HG03575 (cell line): ENCODE data around the gene SGCD.
"Not testable (repeated sequence)": the region's sequence is repeated elsewhere in the genome, so short reads cannot be mapped to it uniquely, and the experiment has no call there.

Source experiments
- ATAC-seq: cut with Tn5 transposase; IDR thresholded peaks from one replicate; pipeline ENCODE4 v1.9.1; 2021; ENCODE audit not compliant: unreplicated experiment, insufficient number of reproducible peaks, low FRiP score; ENCODE audit errors: extremely low read depth

The SGCD gene

DNA sequence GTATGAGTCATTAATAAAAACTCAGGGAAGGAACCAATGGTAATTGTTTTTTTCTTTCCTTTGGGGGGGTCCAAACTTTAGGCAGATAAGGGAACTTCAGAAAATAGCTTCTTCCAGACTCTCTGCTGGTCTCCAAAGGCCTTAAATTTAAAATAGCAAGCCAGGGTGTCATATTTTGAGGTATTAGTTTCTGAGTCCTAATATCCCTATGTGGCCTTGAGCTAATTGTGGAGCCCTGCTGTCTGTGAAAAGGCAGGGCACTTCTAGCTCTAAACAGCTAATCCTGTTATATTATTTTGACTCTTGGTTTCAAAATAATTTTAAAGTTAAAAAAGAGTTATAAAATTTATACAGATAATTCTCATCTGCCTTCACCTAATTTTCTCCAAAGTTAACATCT lies 327.5 kb downstream of the SGCD start:
- no peak for ATAC-seq

DNA sequence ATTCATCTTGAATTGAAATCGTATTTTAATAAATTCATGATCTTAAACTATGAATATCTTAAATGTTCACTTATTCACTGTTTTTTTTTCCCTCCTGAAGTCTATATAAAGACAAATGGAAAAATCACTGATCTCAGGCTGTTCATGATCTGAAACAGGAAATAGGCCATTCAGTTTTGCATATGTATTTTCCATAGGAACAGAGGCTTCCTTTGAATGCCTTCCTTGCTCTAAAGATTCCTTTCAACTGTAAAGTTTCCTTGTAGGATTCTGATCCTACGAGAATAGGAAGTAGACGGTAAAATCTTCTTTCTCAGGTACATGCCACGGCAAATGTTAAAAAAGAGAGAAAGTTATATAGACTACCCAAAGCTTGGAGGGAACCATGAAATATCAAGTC lies 328.8 kb downstream of the SGCD start:
- ATAC-seq, result no peak

DNA sequence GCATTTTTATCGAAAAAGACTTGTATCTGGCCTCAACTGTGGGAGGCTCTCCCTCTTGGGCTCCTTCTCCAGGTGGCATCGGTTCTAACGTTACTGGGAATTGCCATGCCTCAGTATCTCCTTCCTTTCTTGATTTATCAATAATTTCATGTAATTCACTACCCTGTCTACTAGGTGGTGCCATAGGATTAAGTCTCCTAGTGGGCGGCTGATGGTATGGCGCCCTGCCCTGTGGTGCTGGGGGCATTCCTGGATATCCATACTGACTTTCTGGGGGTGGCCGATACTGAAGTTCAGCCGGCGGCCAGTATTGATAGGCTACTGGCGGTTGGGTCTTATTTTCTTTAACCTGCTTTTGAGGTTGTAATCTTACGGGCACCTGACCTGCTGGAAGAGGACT lies 337.9 kb downstream of the SGCD start:
- ATAC-seq, result not testable (repeated sequence)

DNA sequence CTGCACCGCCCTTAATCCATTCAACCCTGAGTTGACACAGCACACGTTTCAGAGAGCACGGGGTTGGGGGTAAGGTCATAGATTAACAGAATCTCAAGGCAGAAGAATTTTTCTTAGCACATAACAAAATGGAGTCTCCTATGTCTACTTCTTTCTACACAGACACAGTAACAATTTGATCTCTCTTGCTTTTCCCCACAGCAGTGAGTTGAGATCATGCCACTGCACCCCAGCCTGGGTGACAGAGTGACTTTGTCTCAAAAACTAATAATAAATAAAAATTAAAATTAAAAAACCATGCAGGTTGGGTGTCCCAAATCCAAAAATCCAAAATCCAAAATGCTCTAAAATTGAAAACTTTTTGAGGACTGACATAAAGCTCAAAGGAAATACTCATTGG lies 339.7 kb downstream of the SGCD start:
- not testable (repeated sequence) for ATAC-seq

DNA sequence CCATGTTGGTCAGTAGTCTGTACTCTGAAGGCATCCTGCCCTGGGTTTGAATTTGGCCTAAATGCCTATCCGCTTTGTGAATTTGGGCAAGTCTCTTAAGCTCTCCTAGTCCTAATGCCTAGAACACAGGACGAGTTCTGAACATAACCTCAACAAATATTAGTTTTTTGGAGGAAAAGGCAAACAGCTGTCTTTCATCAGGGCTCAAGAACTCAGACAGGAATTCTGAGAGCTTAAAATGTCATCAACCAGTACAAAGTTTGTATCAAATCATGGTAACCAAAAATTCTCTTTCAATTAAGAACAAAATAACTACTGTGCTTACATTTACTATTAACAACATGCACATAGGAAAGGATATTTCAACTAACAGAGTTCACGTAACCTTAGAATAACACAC lies 340.7 kb downstream of the SGCD start:
- ATAC-seq, result no peak

DNA sequence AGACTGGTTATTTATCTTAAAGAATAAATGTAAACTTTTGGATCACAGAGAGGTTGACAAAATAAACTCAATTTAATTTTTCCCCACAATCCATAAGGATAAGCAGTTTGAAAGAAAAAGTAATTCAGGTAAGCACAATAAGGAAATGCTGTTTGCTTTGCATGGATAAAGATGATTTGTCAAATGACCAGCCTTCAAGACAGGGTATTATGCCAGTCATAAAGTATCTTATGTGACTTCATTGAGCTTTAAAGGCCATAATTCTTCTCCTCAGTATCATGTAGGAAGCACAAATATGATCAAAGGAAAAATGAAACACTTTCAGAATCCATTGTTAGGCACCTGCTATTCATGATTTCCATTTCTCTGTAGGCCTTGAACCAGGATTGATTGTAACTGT lies 342.5 kb downstream of the SGCD start:
- ATAC-seq, result no peak

DNA sequence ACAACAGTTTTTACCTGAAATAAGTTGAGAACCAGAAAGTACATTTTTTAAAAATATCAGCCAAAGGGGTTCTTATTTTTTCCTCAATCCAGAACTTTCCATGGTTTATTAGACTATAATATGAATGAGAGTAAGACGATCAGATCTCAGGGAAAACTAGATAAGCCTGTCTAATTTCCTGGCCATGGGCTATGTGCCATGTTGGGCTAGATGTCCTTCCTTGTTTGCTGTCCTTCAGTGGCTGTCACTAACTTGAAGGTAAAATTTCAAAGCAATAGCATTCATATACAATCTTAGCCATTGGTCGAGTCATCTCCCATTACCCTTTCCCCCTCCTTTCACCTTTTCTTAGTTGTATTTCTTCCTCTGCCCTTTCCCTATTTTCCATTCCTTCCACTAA lies 343.7 kb downstream of the SGCD start:
- no peak for ATAC-seq

DNA sequence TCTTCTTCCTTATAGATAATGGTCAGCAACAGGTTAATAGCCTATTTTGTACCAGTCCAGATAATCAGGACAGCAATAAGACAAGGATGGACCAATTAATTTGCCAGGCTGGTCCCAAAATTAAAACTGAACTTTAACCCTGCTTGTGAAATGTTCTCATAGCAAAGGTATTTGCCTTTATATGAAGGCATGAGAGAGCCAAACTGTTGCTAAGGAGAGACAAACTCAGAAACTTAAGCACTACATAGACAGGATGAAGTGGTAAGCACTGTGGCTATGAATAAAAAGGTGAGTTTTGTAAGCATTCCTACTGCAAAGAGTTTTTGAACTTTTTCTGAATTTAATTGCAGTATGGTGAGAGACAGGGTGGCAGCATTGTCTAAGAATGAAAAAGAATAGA lies 348.4 kb downstream of the SGCD start:
- no peak for ATAC-seq

DNA sequence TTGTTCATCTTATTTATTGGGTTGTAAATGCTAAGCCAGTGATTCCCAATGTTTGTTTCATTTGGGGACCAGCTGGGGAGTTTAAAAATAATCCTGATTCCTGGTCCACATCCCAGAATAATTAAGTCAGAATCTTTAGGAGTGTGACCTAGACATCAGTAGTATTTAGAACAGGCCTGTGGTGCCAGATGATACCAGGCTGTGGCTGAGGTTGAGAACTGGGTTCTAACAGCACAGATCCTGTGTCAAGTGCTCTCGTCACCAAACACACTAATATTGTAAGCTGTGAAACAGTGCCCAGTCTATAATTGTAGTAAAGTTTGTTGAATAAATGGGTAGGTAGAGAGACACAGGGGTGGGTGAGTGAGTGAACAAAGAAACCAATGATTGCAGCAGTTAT lies 351.0 kb downstream of the SGCD start:
- ATAC-seq, result no peak

DNA sequence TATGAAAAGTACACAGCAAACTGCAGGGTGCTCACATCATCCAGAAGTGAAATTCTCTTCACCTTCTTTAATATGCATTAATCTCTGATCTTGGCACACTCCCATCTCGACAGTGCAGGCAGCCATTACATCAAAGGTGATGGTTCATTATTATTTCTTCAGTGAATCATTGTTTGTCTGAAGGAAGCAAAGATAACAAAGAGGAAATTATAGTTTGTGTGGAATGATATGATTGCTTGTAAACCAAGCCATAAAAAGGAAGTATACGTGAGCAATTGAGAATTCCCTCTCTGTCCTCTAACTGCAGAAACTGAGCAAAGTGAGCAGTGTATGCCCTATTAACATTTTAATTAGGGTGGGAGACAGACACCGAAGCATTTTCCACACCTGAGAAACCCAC lies 351.5 kb downstream of the SGCD start:
- ATAC-seq, result no peak

DNA sequence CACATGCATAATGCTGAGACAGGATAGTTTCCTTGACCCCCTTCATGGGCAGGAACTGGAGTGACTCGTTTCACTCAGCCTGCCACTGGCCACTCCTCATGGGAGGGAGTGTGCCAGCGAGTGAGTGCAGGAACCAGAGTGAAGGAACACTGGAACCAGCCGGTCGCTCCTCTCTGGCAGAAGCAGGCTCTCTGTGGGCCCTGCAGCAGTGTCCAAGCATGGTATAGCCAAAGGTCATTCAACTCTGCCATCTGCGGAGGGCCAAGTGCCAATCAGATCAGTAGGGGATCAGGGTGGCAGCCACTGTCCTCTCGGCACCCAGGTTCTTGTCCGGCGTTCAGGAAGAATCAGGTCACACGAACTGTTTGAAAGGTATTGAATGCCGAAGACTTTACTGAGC lies 353.9 kb downstream of the SGCD start:
- no peak for ATAC-seq

DNA sequence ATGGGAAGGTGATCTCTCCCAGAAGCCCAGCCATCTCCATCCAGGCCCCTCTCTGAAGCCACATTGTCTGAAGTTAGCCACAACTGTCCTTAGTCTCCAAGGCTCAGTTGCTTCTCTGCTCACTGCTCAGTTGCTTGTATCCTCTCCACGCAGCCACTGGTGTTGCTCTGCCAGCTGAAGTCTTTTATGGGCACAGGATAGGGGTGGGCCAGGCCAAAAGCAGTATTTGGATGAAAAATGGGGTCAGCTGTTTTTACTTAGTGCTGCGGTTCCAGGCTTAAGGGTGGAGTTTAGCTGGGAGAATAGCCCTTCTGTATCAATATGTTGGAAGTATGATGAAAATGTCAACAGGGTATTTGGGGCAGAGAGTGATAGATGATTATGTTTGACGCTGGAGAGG lies 354.3 kb downstream of the SGCD start:
- ATAC-seq, result no peak

DNA sequence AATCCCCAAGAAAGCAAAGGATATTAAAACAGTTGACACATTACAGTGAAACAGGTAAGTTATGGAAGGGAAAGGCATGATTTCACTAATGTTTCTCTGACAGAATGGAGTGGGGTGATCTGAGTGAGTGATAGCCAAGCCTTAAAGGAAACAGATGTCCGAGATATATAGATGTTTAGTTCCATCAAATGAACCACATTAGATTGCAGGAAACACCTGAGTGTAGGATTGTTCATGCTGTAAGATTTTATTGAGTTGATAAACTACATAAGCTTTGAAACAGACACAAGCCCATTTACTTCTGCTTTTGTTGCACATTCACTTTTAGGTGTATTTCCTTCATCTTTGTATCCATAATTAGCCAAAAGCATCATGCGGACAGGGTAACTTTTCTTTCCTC lies 356.0 kb downstream of the SGCD start:
- no peak for ATAC-seq

DNA sequence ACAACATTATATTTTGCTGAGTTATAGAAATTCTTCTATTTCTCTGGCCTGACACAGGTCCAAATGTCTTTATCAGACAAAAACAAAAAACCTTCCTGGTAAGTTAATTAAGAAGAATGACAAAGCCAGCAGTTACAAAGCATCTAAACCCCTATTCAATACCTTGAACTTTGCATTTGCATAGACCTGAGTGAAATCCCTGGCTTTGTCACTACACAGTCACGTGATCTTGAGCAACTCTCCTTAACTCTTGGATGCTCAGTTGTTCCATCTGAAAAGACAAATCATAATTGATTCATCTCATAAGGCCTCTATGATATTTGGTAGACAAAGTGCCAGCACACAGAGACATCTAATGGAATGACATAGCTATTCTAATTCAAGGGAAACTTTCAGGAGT lies 356.5 kb downstream of the SGCD start:
- ATAC-seq, result no peak

DNA sequence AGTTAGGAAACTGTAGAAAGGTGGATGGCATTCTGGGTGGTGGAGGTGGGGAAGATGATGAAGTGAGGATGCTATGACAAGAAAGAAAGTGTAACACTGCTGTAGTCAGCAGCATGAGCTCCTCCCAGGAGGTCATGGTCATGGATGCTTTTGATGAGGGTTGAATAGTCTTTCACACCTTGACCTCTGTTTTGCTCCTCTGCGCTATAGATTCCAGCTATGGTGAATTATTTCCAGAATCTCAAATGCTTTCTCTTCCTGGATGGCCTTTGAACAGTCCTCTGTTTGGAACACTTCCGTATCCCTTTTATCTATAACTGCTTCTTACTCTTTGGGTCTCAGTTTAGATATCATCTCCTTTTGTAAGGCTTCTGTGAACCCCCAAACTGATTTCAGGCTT lies 357.3 kb downstream of the SGCD start:
- ATAC-seq, result no peak

DNA sequence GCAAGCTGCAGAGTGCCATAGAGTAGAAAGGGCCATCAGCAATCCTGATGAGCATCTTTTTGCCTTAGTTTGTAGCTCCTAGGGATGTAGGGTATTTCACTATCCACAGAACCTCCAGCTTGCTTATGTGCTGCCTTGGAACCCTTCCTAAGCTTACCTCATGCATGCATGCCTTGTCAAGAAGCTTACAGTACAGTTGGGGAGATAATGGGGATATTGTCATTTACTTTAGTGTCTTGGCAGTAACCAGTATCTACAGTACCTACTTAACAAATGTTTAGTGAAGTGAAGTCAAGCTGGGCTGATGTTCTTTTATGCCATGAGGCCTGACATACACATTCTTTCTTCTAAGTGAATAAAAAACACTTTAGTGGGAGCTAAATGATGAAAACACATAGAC lies 358.5 kb downstream of the SGCD start:
- ATAC-seq, result no peak

DNA sequence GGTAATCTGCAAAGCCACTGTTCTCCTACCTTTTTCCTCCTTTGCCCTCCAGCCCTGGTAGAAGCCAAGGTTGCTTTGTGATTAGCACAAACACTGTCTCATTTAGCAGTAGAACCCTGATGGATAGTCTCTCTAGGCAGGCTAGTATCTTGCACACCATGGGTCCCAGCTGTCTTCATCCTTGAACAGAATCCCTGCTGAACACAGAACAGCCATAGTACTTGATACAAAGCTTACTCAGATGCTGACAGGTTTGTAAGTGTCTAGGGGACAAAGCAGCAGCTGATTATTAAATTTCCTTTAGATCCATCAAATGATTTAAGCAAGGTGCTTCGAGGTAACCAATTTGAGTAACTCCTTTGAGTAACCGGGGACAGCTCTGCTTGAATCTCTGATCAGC lies 359.4 kb downstream of the SGCD start:
- no peak for ATAC-seq

DNA sequence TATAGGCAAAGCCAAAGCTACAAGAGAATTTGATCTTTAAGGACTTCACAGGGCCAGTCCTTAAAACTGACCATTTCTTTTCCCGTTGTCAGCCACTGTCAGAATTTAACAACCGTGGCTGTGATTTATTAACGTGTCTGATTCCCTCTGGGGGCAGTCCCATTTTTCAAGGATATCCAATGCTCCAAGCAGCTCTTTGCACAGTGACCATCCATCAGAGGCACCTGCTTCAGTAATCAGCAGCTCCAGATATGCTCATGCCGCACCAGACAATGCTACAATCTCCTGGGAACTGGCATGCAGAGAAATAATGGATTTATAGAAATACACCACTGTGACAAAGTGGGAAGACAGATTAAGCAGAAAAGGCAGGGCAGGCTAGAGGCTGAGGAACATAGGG lies 359.8 kb downstream of the SGCD start:
- ATAC-seq, result no peak

DNA sequence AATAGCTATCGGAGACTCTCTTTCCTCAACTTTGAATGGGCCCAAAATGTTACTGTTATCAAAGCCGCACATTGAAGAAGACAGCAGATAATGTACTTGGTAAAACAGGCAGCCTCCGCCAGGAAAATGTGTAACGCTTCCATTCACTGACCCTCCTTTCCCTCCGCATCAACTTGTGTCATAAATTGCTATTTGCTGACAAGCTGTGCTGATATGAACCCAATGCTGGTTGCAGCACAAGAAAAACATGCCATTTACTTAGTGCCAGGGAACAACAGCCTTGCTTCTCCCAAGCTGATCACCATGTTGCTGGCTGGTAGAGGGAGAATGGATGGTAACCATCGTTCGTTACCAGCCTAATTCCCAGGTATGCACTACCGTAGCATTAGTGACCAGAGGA lies 360.6 kb downstream of the SGCD start:
- no peak for ATAC-seq

DNA sequence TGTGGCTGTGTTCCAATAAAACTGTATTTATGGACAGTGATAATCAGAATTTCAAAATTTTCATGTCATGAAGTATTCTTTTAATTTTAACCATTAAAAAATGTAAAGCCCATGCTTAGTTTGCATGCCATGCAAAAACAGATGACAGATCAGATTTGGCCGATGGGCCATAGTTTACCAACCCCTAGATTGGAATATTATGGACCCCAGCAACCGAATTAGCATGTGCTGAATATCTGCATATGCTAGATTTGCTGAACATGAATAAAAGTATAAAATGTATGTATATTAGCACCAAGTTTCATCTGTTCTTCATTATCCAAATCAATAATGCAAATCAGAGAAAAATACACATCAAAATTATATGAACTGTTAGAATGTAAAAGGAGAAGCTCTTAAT lies 364.6 kb downstream of the SGCD start:
- no peak for ATAC-seq

DNA sequence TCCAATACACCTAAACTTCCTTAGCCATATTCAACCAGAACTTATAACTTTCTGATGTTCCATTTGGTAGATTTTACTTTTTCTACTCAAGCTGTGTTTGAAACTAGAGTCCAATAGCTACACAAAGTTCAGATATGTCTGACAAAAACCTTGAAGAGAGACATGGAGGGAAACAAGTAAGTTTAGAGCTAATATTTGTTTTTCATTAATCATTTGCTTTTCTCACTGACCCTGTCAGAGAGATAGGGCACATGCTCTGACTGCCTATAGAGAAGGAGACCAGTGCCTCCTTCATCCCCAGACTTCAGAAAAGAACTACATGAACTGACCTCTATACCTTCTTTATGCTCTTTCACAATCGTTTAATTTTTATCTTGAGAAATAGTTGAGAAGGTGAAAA lies 366.1 kb downstream of the SGCD start:
- ATAC-seq, result no peak

DNA sequence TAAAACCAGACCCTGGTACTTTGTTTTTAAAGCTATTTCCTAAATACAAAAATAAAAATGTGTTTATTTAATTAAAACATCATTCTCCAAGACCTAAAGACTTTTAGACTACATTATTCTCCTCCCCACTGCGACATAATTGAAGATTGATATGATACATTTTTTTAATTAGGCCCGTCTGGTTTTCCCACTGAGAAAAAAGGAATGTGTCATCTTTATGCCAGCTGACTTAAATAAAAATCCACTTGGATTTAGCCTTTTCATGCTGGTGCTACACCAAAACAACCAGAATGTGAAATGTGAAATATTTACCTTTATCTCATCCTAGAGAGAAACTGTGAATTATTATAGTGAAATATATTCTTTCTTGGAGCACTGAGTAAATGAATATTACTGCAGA lies 367.6 kb downstream of the SGCD start:
- ATAC-seq, result no peak
